Omental fat pad (tissue), 4 donors: ENCODE results near the gene NIP7. TPM values are rescaled to one million over a fixed set of nuclear protein-coding genes. Genes with fewer than 3 reads are reported as not detected.
A peak's percentile ranks its signal among the peaks of the same experiment; 100 is the strongest.

Source experiments
- ATAC-seq: fragments of 150-250 bp; one replicate; pipeline ENCODE4 v1.9.1; 2016; ENCODE audit warnings: mild to moderate bottlenecking, moderate library complexity; ENCODE audit not compliant: low FRiP score
- DNase-seq: peaks from one replicate; pipeline ENCODE4 v3.0.0-alpha.2; 2019; ENCODE audit warnings: low spot score
- CTCF ChIP-seq, 3 donors: fragments of 450-650 bp; IDR thresholded peaks; one replicate each; pipeline ENCODE4 v1.5.1; 2016 to 2017; ENCODE audit warnings: antibody characterized with exemption in 3 of 3, mild to moderate bottlenecking in 3 of 3, moderate library complexity in 2 of 3
- total RNA-seq, 4 donors: library from RNA; depleted of rRNA; stranded (reverse); fragments of >200 nt; gene quantifications; one replicate each; pipeline ENCODE4 v1.1.0, GENCODE V29; 2016

Gene NIP7
- total RNA-seq, 4 donors from 2014 or later, result 14.7 to 56.8 (median 17.1) TPM

- DNase-seq (no peak), ATAC-seq (peak; percentile 57)
- no peak for TF ChIP-seq CTCF (IDR thresholded peaks at IDR 0.05)
Observed at GRCh38 chr16:69311533-69312387, 27.8 kb upstream of the NIP7 start.

GRCh38 chr16:69313469-69313868 is 26.1 kb upstream of the NIP7 start:
- TF ChIP-seq CTCF (IDR thresholded peaks at IDR 0.05), result no peak
- ATAC-seq (no peak), DNase-seq (no peak)

- no peak for TF ChIP-seq CTCF (IDR thresholded peaks at IDR 0.05)
- DNase-seq, result no peak
- ATAC-seq, result no peak
Observed at GRCh38 chr16:69314534-69314933, 25.0 kb upstream of the NIP7 start.

- ATAC-seq, result no peak
- no peak for DNase-seq
- no peak for TF ChIP-seq CTCF (IDR thresholded peaks at IDR 0.05)
Observed at GRCh38 chr16:69315486-69316311, 23.9 kb upstream of the NIP7 start.

GRCh38 chr16:69316595-69317034 is 23.0 kb upstream of the NIP7 start:
- no peak for TF ChIP-seq CTCF (IDR thresholded peaks at IDR 0.05)
- DNase-seq, result no peak
- ATAC-seq, result no peak

GRCh38 chr16:69318177-69318910 is 21.2 kb upstream of the NIP7 start:
- ATAC-seq (no peak), DNase-seq (no peak)
- no peak for TF ChIP-seq CTCF (IDR thresholded peaks at IDR 0.05)
